HUES6 (cell line): ENCODE data around the gene NIFK.
"Not testable (repeated sequence)": the region's sequence is repeated elsewhere in the genome, so short reads cannot be mapped to it uniquely, and the experiment has no call there.

Experiments
- H3K27ac ChIP-seq: 2 replicates; pipeline ENCODE4 v1.7.0; 2013; ENCODE audit warnings: low read depth, mild to moderate bottlenecking, low read length, inconsistent platforms
- H3K27me3 ChIP-seq: 2 replicates; pipeline ENCODE4 v1.6.1; 2013; ENCODE audit warnings: low read length; ENCODE audit not compliant: control insufficient read depth, insufficient read depth
- H3K36me3 ChIP-seq: 2 replicates; pipeline ENCODE4 v1.6.1; 2013; ENCODE audit warnings: low read length; ENCODE audit not compliant: control insufficient read depth, insufficient read depth
- H3K4me1 ChIP-seq: 2 replicates; pipeline ENCODE4 v1.6.1; 2013; ENCODE audit warnings: low read length; ENCODE audit not compliant: control insufficient read depth, insufficient read depth
- H3K4me3 ChIP-seq: 2 replicates; pipeline ENCODE4 v1.5.1; 2013; ENCODE audit warnings: low read depth, low read length
- H3K9ac ChIP-seq: one replicate; pipeline ENCODE4 v1.6.1; 2013; ENCODE audit warnings: mild to moderate bottlenecking, low read length
- H3K9me3 ChIP-seq: 2 replicates; pipeline ENCODE4 v1.6.1; 2013; ENCODE audit warnings: low read depth, low read length; ENCODE audit not compliant: control insufficient read depth, insufficient read depth

Gene NIFK

GRCh38 chr2:121690572-121690971 lies 46.1 kb downstream of the NIFK start:
- not testable (repeated sequence) for H3K4me3 ChIP-seq, H3K9ac ChIP-seq, H3K27me3 ChIP-seq, H3K27ac ChIP-seq, H3K36me3 ChIP-seq, H3K4me1 ChIP-seq, H3K9me3 ChIP-seq

- H3K4me1 ChIP-seq = peaks cover 8% of the 10 kb centered on the region
- no peak overlapping the region for H3K9ac ChIP-seq
- peaks cover 3% of the 10 kb centered on the region; the same call in 1 of the 2 replicates for H3K9me3 ChIP-seq
- H3K27me3 ChIP-seq = no peaks in the 10 kb centered on the region
- no peaks in the 10 kb centered on the region for H3K36me3 ChIP-seq
- H3K27ac ChIP-seq = no peak overlapping the region
- H3K4me3 ChIP-seq = no peak overlapping the region
Measured at GRCh38 chr2:121690095-121690494, 46.6 kb downstream of the NIFK start.

GRCh38 chr2:121689356-121689755 lies 47.3 kb downstream of the NIFK start:
- Histone ChIP-seq H3K27me3 (no peaks in the 10 kb centered on the region), H3K4me3 (no peak overlapping the region), H3K36me3 (no peaks in the 10 kb centered on the region), H3K27ac (no peak overlapping the region), H3K4me1 (peaks cover 4% of the 10 kb centered on the region; the same call in 1 of the 2 replicates), H3K9me3 (peaks cover 6% of the 10 kb centered on the region; the same call in 1 of the 2 replicates), H3K9ac (no peak overlapping the region)

GRCh38 chr2:121688820-121689219 lies 47.9 kb downstream of the NIFK start:
- Histone ChIP-seq H3K9me3 (peaks cover 8% of the 10 kb centered on the region), H3K9ac (no peak overlapping the region), H3K27ac (no peak overlapping the region), H3K4me1 (peaks cover 4% of the 10 kb centered on the region; the same call in 1 of the 2 replicates), H3K36me3 (peaks cover 2% of the 10 kb centered on the region; the same call in 1 of the 2 replicates), H3K27me3 (no peaks in the 10 kb centered on the region), H3K4me3 (no peak overlapping the region)

- Histone ChIP-seq H3K9me3 (peaks cover 27% of the 10 kb centered on the region), H3K27ac (no peak overlapping the region), H3K4me1 (peaks cover 4% of the 10 kb centered on the region; the same call in 1 of the 2 replicates), H3K27me3 (no peaks in the 10 kb centered on the region), H3K36me3 (peaks cover 6% of the 10 kb centered on the region; the same call in 1 of the 2 replicates), H3K4me3 (no peak overlapping the region), H3K9ac (no peak overlapping the region)
Measured at GRCh38 chr2:121686902-121687301, 49.8 kb downstream of the NIFK start.

GRCh38 chr2:121686218-121686617 lies 50.5 kb downstream of the NIFK start:
- H3K9me3 ChIP-seq = peaks cover 34% of the 10 kb centered on the region
- no peaks in the 10 kb centered on the region for H3K27me3 ChIP-seq
- H3K4me1 ChIP-seq = peaks cover 4% of the 10 kb centered on the region; the same call in 1 of the 2 replicates
- peaks cover 6% of the 10 kb centered on the region; the same call in 1 of the 2 replicates for H3K36me3 ChIP-seq
- H3K4me3 ChIP-seq = no peak overlapping the region
- no peak overlapping the region for H3K9ac ChIP-seq
- no peak overlapping the region for H3K27ac ChIP-seq

GRCh38 chr2:121682396-121683298 lies 54.0 kb downstream of the NIFK start:
- Histone ChIP-seq H3K9ac (no peak overlapping the region), H3K4me3 (peak overlapping the region; percentile 26), H3K4me1 (peaks cover 9% of the 10 kb centered on the region), H3K27ac (no peak overlapping the region), H3K9me3 (peaks cover 44% of the 10 kb centered on the region), H3K36me3 (peaks cover 6% of the 10 kb centered on the region; the same call in 1 of the 2 replicates), H3K27me3 (no peaks in the 10 kb centered on the region)

- Histone ChIP-seq H3K4me1 (peaks cover 5% of the 10 kb centered on the region), H3K9ac (no peak overlapping the region), H3K27ac (no peak overlapping the region), H3K4me3 (no peak overlapping the region), H3K36me3 (0 out of 2 replicates have a peak, but pooled peaks cover 3% of the 10 kb centered on the region), H3K27me3 (no peaks in the 10 kb centered on the region), H3K9me3 (peaks cover 53% of the 10 kb centered on the region)
Measured at GRCh38 chr2:121677855-121678254, 58.8 kb downstream of the NIFK start.
